ENCODE results near the gene FHOD3. TPM values are rescaled to one million over a fixed set of nuclear protein-coding genes. Genes with fewer than 3 reads are reported as not detected.

FHOD3 gene
- total and polyA plus RNA-seq, 2 of the 8 experiments (the other 6 are each of a cell fraction or from before 2014, with no cell fraction given), result 9.7 to 10.5 TPM

DNA sequence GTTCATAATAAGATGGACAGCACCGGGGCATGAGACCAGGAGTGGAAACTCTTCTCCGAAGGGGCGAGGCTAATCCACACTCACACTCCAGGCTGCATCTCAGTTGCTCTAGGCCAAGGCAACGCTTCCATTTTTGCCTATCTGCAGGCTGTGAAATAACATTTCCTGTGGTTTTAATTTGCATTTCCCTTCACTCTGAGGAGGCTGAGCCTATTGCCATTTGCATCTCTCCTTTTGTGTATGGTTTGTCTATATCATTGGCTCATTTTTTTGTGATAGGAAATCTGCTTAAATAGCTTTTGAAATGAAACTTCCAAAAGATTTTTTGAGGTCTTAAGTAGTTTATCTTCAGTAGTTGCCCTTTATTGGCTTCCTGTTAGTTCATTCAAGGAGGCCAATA, 473.7 kb downstream of the FHOD3 start:
- DNase-seq (ENCODE audit: low read depth in 1 of 2, low spot score in 2 of 2), result no peak
- Histone ChIP-seq H3K9ac (replicated peaks in 1 of 4; ENCODE audit: extremely low read depth in 1 of 4, low read depth in 3 of 4, low read length in 3 of 4) (no peak overlapping the region), H3K4me1 (replicated peaks in 1 of 4; ENCODE audit: control insufficient read depth in 3 of 4, insufficient read depth in 4 of 4, low read length in 3 of 4) (no peaks in the 10 kb centered on the region), H3K56ac (replicated peaks; ENCODE audit: insufficient read length, low read depth, low read length) (no peak overlapping the region), H2BK5ac (ENCODE audit: low read depth, low read length) (no peak overlapping the region), H3K4ac (replicated peaks; ENCODE audit: insufficient read length, low read depth, low read length) (no peak overlapping the region), H4K8ac (ENCODE audit: extremely low read depth, insufficient read depth, low read length) (no peak overlapping the region), H4K20me1 (replicated peaks in 1 of 2; ENCODE audit: control insufficient read depth in 1 of 2, insufficient read depth in 2 of 2, low read length in 2 of 2) (no peaks in the 10 kb centered on the region), H2AFZ (ENCODE audit: low read length) (no peak overlapping the region), H3K79me1 (ENCODE audit: low read depth, low read length) (no peaks in the 10 kb centered on the region), H2BK15ac (ENCODE audit: low read length) (no peak overlapping the region), H3K23me2 (ENCODE audit: low read depth, low read length) (peaks cover 2% of the 10 kb centered on the region; the same call in 1 of the 2 replicates), H2BK120ac (replicated peaks; ENCODE audit: low read depth, low read length) (no peak overlapping the region), H3K4me2 (ENCODE audit: insufficient read depth in 1 of 2, low read depth in 2 of 2, low read length in 2 of 2) (no peak overlapping the region), H3K9me3 (ENCODE audit: insufficient read depth in 2 of 2, low read depth in 1 of 2, low read length in 1 of 2) (no peaks in the 10 kb centered on the region), H3K36me3 (ENCODE audit: control insufficient read depth in 2 of 4, insufficient read depth in 4 of 4, low read length in 3 of 4) (no peaks in the 10 kb centered on the region), H2BK12ac (ENCODE audit: low read depth, low read length) (no peak overlapping the region), H3K4me3 (ENCODE audit: extremely low read depth in 1 of 4, insufficient read depth in 2 of 4, low read depth in 3 of 4, low read length in 4 of 4) (no peak overlapping the region), H3K14ac (ENCODE audit: insufficient read length) (no peak overlapping the region), H2BK20ac (ENCODE audit: low read length) (no peak overlapping the region), H4K91ac (replicated peaks; ENCODE audit: insufficient read length, low read length) (no peak overlapping the region), H3K27me3 (replicated peaks in 1 of 4; ENCODE audit: control insufficient read depth in 3 of 4, extremely low read depth in 1 of 4, insufficient read depth in 3 of 4, low read length in 3 of 4) (no peaks in the 10 kb centered on the region), H3K23ac (ENCODE audit: insufficient read length) (no peak overlapping the region), H4K5ac (ENCODE audit: insufficient read length, low read depth, low read length) (no peak overlapping the region), H2AK5ac (ENCODE audit: low read depth, low read length) (no peak overlapping the region), H3K18ac (ENCODE audit: extremely low read depth, low read length) (no peak overlapping the region), H3K27ac (ENCODE audit: low read depth, low read length) (no peak overlapping the region), H3K79me2 (ENCODE audit: control insufficient read depth in 1 of 2, insufficient read depth in 2 of 2, low read length in 2 of 2) (no peaks in the 10 kb centered on the region)
- ChIA-PET CTCF (ENCODE audit: partially characterized antibody) (interaction anchor here (1.7 kb wide), 1 partner anchor 28 kb away, joined by 4 read pairs; no protein-coding TSS in a partner anchor), POLR2A (ENCODE audit: partially characterized antibody) (no interaction called here)
- 86% methylated on average over 4 of the region's 4 CpGs; no CpG with 5 or more reads in 1 of the 2 experiments for WGBS, 2 experiments (ENCODE audit: extremely low coverage in 1 of 2, insufficient coverage in 1 of 2, insufficient read length in 1 of 2, insufficient replicate concordance in 2 of 2, low coverage in 1 of 2, low lambda C conversion rate in 2 of 2, missing lambda C conversion rate in 1 of 2)
- no peak for FAIRE-seq
- TF ChIP-seq CHD1 (IDR thresholded peaks at IDR 0.05; ENCODE audit: low read depth, low read length) (no peak), KDM4A (IDR thresholded peaks at IDR 0.05; ENCODE audit: low read depth, low read length, severe bottlenecking) (no peak), BRCA1 (IDR thresholded peaks at IDR 0.05; ENCODE audit: low read depth, low read length) (no peak), RAD21 (IDR thresholded peaks at IDR 0.05 in 1 of 2, conservative IDR thresholded peaks at IDR 0.05 in 1 of 2; ENCODE audit: low read depth in 2 of 2, low read length in 2 of 2) (no peak), CEBPB (IDR thresholded peaks at IDR 0.05; ENCODE audit: low read depth, low read length) (no peak), RBBP5 (IDR thresholded peaks at IDR 0.05; ENCODE audit: borderline replicate concordance, low read depth, low read length) (no peak), KDM1A (IDR thresholded peaks at IDR 0.05; ENCODE audit: borderline replicate concordance, low read length) (no peak), RFX5 (IDR thresholded peaks at IDR 0.05; ENCODE audit: borderline replicate concordance, low read depth, low read length) (no peak)
- TF ChIP-seq, protein P1, sequence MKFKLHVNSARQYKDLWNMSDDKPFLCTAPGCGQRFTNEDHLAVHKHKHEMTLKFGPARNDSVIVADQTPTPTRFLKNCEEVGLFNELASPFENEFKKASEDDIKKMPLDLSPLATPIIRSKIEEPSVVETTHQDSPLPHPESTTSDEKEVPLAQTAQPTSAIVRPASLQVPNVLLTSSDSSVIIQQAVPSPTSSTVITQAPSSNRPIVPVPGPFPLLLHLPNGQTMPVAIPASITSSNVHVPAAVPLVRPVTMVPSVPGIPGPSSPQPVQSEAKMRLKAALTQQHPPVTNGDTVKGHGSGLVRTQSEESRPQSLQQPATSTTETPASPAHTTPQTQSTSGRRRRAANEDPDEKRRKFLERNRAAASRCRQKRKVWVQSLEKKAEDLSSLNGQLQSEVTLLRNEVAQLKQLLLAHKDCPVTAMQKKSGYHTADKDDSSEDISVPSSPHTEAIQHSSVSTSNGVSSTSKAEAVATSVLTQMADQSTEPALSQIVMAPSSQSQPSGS (IDR thresholded peaks at IDR 0.05; ENCODE audit: low read length), result no peak
- TF ChIP-seq, protein P2, sequence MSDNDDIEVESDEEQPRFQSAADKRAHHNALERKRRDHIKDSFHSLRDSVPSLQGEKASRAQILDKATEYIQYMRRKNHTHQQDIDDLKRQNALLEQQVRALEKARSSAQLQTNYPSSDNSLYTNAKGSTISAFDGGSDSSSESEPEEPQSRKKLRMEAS (IDR thresholded peaks at IDR 0.05), result no peak
- TF ChIP-seq, protein P3, sequence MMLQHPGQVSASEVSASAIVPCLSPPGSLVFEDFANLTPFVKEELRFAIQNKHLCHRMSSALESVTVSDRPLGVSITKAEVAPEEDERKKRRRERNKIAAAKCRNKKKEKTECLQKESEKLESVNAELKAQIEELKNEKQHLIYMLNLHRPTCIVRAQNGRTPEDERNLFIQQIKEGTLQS (IDR thresholded peaks at IDR 0.05; ENCODE audit: insufficient read depth, low read depth, low read length), result no peak
